Activated CD8-positive, alpha-beta memory T cell treated with anti-CD3 and anti-CD28 coated beads, Interleukin-2, amount 50 U/mL, for 1 hour (primary cell): ENCODE data around the gene ERAP2.
"Not testable (repeated sequence)": the region's sequence is repeated elsewhere in the genome, so short reads cannot be mapped to it uniquely, and the experiment has no call there.

Experiments used
- DNase-seq: peaks from one replicate; pipeline ENCODE4 v3.0.0-alpha.2; 2020; ENCODE audit errors: extremely low read depth

Gene ERAP2, protein sequence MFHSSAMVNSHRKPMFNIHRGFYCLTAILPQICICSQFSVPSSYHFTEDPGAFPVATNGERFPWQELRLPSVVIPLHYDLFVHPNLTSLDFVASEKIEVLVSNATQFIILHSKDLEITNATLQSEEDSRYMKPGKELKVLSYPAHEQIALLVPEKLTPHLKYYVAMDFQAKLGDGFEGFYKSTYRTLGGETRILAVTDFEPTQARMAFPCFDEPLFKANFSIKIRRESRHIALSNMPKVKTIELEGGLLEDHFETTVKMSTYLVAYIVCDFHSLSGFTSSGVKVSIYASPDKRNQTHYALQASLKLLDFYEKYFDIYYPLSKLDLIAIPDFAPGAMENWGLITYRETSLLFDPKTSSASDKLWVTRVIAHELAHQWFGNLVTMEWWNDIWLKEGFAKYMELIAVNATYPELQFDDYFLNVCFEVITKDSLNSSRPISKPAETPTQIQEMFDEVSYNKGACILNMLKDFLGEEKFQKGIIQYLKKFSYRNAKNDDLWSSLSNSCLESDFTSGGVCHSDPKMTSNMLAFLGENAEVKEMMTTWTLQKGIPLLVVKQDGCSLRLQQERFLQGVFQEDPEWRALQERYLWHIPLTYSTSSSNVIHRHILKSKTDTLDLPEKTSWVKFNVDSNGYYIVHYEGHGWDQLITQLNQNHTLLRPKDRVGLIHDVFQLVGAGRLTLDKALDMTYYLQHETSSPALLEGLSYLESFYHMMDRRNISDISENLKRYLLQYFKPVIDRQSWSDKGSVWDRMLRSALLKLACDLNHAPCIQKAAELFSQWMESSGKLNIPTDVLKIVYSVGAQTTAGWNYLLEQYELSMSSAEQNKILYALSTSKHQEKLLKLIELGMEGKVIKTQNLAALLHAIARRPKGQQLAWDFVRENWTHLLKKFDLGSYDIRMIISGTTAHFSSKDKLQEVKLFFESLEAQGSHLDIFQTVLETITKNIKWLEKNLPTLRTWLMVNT

GRCh38 chr5:96876292-96876850 lies at the start of gene ERAP2:
Gene ERAP2 (plus strand): TSS chr5:96876500. CDS start chr5:96879686, 3,186 bp downstream.
- DNase-seq, result no peak

- no peak for DNase-seq
Observed at GRCh38 chr5:96829297-96829696, 47.0 kb upstream of the ERAP2 start.

GRCh38 chr5:96834016-96834415 lies 42.3 kb upstream of the ERAP2 start:
- no peak for DNase-seq

DNA sequence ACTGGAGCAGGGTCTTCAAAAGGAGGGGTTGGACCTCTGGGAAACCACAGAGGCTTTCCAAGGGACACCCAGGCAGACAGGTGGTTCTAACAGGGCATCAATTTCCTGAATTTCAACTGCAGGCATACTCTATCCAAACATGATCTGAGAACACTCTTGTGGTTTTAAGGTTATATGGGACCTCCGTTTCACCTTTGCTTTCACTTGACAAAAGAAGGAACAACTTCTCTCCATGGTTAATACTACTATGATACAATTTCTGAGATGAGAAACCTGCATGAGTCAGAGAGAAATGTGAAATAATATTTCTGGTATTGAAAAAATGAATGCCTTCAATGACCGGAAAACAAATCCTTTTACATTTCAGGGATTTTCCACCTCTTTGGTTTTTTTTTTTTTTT lies 40.5 kb upstream of the ERAP2 start:
- no peak for DNase-seq

DNA sequence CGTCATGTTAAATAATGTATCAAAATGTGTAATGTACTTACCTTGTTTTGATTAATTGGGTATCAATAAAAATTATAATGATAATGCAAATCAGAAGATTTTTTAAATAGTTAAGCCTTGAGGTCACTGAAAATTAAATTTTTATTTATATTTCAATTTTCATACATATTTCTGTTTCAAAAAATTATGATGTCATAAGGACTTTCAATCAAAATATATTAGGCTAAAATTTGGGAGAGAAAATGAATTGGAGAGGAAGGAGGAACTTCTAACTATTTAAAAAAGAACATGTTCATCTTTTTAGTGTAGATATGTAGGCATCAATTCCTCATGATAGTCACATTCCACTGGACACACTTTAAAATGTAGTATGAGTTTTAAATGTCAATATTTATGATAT lies 39.5 kb upstream of the ERAP2 start:
- no peak for DNase-seq

GRCh38 chr5:96837303-96837702 lies 39.0 kb upstream of the ERAP2 start:
- no peak for DNase-seq

DNA sequence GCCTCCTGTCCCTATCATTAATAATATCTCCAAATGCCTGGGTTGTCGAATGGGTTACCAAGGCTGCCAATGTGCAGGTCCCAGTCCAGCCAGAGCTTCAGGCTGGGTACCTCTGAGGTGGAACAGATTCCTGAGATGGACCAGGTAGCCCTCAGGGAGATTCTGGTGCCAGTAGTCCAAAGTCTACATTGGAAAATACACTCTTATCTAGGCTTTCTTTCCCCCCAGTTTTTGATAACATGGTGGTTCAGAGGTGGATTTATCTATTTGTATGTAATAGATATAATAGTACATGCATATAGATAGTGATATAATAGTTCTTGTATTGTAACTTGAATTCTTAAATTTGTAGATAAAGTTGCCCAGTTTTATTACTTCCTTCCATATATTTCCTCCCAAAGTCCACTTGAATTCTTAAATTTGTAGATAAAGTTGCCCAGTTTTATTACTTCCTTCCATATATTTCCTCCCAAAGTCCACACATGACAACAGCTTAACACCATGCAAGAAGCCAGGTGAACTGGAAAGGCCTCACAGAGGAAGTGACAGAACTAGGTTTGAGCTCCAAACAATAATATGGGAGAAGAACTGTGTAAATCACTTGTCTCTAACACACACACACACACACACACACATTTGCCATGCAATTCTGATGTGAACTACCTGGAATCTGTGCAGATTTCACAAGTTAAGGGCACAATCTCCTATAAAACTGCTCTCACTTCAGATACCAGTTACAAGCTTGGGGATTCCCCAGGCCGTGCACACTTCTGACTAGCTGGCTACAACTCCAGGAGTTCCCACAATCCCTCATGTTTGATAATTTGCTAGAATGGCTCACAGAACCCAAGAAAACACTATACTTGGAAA lies 37.9 kb upstream of the ERAP2 start:
- no peak for DNase-seq

- no peak for DNase-seq
Observed at GRCh38 chr5:96839071-96839592, 37.2 kb upstream of the ERAP2 start.

DNA sequence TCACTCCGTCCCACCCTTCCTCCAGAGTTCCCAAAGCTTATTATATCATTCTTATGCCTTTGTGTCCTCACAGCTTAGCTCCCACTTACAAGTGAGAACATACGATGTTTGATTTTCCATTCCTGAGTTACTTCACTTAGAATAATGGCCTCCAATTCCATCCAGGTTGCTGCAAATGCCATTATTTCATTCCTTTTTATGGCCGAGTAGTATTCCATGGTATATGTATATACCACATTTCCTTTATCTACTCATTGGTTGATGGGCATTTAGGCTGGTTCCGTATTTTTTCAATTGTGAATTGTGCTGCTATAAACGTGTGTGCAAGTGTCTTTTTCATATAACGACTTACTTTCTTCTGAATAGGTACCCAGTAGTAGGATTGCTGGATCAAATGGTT lies 34.4 kb upstream of the ERAP2 start:
- DNase-seq, result not testable (repeated sequence)

GRCh38 chr5:96843140-96843539 lies 33.2 kb upstream of the ERAP2 start:
- no peak for DNase-seq

DNA sequence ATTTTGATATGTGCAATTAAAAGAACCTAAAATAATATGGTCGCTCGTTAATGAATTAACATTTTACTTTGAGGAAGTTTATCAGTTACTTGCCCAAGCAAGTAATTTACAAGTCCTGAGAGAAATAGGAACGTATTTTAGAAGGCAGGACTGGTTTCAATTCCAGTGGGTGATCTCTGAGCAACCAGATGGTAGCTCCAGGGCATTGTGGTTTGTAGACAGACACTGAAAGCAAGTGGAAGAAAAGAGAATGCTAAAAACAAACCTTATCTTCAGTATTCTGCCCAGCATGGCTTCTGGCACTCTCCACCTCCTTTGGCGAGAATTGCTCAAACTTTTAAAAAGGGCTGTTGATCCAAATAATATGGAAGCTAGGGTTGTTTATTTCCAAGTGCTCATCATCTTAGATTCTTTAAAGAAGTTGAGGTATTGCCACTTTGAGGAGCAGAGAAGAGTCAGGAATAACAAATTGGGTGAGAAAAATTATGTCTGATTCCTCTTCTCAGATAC lies 31.8 kb upstream of the ERAP2 start:
- no peak for DNase-seq

DNA sequence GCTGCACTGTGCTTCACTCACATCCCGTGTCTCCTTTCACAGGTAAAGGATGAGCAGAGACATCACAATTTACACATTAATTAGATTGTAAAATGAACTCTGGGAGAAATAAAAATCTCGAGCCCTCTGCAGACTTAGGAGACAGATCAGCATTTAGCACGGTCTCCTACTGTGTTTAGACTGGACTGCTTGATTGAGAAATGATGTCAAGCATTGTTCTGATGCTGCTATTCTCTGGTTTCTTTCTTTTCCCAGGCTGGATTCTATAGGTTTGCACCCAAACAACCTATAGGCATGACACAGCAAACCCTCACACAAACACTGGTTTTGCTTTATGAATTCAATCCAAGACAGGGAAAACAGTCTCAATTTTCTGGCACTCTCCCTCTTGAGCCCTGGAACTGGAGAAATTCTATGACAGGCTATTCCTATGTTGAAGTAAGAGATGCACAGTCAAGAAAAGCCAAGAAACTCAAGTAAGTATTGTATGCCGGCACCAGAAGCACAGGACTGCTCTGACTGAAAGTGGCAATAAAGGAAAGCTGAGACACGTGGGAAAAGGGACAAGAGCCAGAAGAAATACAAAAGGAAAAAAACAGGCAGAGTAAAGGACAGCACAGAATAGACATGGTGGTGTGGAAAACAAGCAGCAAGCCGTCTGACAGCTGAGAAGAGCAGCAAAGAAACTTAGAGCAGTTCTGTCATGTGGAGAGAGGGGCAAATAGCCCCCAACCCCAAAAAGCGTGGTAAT lies 24.8 kb upstream of the ERAP2 start:
- no peak for DNase-seq

DNA sequence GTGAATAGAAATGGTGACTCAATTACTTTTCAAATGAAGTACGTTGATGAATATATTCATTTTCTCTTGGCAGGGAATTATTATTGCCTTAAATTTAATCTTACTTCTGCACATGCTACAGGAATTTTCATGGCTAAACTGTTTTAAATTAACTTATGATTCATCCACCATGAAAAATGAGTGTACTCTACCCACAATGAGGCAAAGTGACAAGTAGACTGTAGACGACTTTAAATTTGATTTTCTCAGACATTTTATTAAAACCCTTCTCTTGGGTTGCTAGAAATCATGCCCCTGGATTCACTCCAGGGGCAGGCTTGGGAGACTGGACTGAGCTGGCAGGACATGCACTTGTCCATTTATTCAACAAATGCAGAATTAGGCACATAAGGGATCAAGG lies 23.5 kb upstream of the ERAP2 start:
- DNase-seq, result no peak

DNA sequence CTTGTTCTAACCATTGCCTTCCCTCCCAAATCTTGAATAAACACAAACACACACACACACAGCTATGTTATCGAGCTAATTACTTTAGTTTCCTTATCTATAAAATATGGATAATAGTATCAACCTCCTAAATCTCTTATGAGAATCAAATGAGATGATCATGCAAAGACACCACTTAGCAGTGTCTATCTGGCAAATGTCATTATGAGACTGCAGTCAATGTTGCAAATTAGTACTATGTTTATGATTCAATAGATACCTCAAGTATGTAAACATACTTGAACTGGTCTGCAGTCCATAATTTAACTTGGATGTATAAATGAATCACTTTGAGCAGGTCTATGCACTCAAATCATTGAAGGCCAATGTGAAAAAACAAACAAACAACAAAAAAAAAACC lies 22.2 kb upstream of the ERAP2 start:
- no peak for DNase-seq

DNA sequence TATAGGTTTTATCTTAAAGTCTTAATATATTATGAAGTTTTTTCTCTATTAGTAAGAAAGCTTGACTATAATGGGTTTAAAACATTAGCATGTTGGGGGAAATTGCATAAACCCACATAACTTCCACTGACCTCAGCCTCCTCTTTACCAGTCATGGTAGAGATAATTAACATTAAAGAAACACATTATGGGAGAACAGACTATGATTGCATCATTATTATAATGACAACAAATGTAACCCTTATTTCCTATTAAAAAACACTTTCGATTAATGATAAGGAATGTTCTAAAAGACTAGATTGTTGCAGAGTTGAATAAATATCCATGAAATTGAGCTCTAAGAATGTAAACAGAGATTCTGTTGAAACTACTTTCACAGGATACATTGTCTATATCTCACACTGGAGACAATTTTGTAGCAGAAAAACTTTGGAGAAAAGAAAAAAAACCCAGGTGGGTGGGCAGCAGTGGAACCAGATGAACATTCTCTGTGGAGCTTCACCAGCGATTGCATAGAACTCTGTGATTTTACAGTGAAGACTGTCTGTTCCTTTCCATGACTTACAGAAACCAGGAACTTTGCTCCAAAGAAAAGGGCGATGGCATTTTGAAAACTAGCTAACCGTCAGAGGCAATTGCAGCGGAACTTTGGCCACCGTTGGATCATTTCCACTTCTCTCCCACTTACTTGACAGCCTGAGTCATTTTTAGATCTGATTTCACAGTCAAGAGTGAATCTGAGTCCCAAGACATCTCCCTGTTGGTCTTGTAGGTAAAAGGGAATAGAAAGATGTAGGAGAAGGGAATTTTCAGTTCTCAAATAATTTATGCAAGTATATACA lies 21.0 kb upstream of the ERAP2 start:
- DNase-seq, result no peak

DNA sequence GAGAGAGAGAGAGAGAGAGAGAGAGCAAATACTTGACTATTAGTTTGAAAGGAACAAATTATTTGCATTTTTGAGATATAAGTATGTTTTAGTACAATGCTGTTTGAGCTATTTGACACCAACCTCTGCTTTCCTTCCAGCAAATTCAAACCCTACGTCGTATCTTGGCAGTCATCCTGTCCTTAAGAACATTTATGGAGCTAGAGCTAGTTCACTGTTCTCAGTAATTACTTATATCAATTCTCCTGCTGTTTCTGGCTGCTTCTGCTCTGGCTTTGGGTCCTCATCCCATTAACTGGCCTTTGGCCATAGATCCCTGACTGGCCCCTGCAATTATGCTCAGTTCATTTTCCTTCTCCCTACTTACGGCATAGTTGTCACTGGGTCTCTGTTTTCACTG lies 19.9 kb upstream of the ERAP2 start:
- no peak for DNase-seq

GRCh38 chr5:96857454-96857853 lies 18.8 kb upstream of the ERAP2 start:
- no peak for DNase-seq

GRCh38 chr5:96857924-96858323 lies 18.4 kb upstream of the ERAP2 start:
- no peak for DNase-seq

- no peak for DNase-seq
Observed at GRCh38 chr5:96859375-96859774, 16.9 kb upstream of the ERAP2 start.
